Non-pigmented ciliary epithelial cell (primary cell): ENCODE measurements around the gene TNS3.

Source experiments
- DNase-seq: peaks from one replicate; pipeline ENCODE4 v3.0.0-alpha.2; 2010; ENCODE audit warnings: low read depth

TNS3 gene

GRCh38 chr7:47342296-47343060 lies 239.4 kb downstream of the TNS3 start:
- DNase-seq = no peak

GRCh38 chr7:47340517-47340916 lies 241.4 kb downstream of the TNS3 start:
- no peak for DNase-seq

GRCh38 chr7:47338026-47338425 lies 243.9 kb downstream of the TNS3 start:
- no peak for DNase-seq

- DNase-seq = no peak
Measured at GRCh38 chr7:47337531-47337930, 244.4 kb downstream of the TNS3 start.

- DNase-seq = no peak
Measured at GRCh38 chr7:47336472-47337425, 245.2 kb downstream of the TNS3 start.

GRCh38 chr7:47335557-47336471 lies 246.1 kb downstream of the TNS3 start:
- no peak for DNase-seq

- no peak for DNase-seq
Measured at GRCh38 chr7:47335071-47335470, 246.8 kb downstream of the TNS3 start.

GRCh38 chr7:47333959-47334358 lies 248.0 kb downstream of the TNS3 start:
- no peak for DNase-seq

GRCh38 chr7:47333554-47333887 lies 248.4 kb downstream of the TNS3 start:
- no peak for DNase-seq

GRCh38 chr7:47332681-47333553 lies 249.0 kb downstream of the TNS3 start:
- no peak for DNase-seq

- DNase-seq = no peak
Measured at GRCh38 chr7:47332213-47332612, 249.7 kb downstream of the TNS3 start.

GRCh38 chr7:47331179-47331565 lies 250.7 kb downstream of the TNS3 start:
- no peak for DNase-seq

- no peak for DNase-seq
Measured at GRCh38 chr7:47330561-47331178, 251.2 kb downstream of the TNS3 start.

- no peak for DNase-seq
Measured at GRCh38 chr7:47330026-47330425, 251.9 kb downstream of the TNS3 start.

GRCh38 chr7:47329320-47329926 lies 252.5 kb downstream of the TNS3 start:
- no peak for DNase-seq

GRCh38 chr7:47328392-47329319 lies 253.3 kb downstream of the TNS3 start:
- DNase-seq = no peak

- no peak for DNase-seq
Measured at GRCh38 chr7:47327698-47328391, 254.1 kb downstream of the TNS3 start.

GRCh38 chr7:47327346-47327697 lies 254.6 kb downstream of the TNS3 start:
- DNase-seq = no peak

GRCh38 chr7:47326808-47327207 lies 255.1 kb downstream of the TNS3 start:
- no peak for DNase-seq
